HEK293 (cell line): ENCODE data around the gene MGAT5B.

Source experiments
- ZNF521 ChIP-seq: fragments of 450-650 bp; formaldehyde crosslinking; IDR thresholded peaks from 2 replicates; pipeline ENCODE4 v1.5.1; 2017; ENCODE audit warnings: missing biosample characterization, mild to moderate bottlenecking, missing genetic modification characterization
- ZNF707 ChIP-seq: fragments of 450-650 bp; formaldehyde crosslinking; IDR thresholded peaks from 2 replicates; pipeline ENCODE4 v1.5.1; 2016; ENCODE audit warnings: missing biosample characterization, missing genetic modification characterization
- TF ChIP-seq, protein P1 (sequence below): fragments of 450-650 bp; formaldehyde crosslinking; IDR thresholded peaks from 2 replicates; pipeline ENCODE4 v1.5.1; 2016; ENCODE audit warnings: missing biosample characterization, missing genetic modification characterization

- TF ChIP-seq, protein P1, sequence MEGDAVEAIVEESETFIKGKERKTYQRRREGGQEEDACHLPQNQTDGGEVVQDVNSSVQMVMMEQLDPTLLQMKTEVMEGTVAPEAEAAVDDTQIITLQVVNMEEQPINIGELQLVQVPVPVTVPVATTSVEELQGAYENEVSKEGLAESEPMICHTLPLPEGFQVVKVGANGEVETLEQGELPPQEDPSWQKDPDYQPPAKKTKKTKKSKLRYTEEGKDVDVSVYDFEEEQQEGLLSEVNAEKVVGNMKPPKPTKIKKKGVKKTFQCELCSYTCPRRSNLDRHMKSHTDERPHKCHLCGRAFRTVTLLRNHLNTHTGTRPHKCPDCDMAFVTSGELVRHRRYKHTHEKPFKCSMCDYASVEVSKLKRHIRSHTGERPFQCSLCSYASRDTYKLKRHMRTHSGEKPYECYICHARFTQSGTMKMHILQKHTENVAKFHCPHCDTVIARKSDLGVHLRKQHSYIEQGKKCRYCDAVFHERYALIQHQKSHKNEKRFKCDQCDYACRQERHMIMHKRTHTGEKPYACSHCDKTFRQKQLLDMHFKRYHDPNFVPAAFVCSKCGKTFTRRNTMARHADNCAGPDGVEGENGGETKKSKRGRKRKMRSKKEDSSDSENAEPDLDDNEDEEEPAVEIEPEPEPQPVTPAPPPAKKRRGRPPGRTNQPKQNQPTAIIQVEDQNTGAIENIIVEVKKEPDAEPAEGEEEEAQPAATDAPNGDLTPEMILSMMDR (tag by site-specific recombination) = no peak
- no peak for TF ChIP-seq ZNF707 (tag by site-specific recombination)
- no peak for TF ChIP-seq ZNF521 (tag by site-specific recombination)
These were observed 104.8 kb downstream of the MGAT5B start for GRCh38 chr17:76973040-76973439.
